ENCODE results near the gene RNASE4. TPM values are rescaled to one million over a fixed set of nuclear protein-coding genes. Genes with fewer than 3 reads are reported as not detected.

RNASE4 gene
- polyA plus RNA-seq, 1 donor: 4.5 TPM

GRCh38 chr14:20746566-20746965, 62.2 kb downstream of the RNASE4 start:
- DNase-seq: no peak

GRCh38 chr14:20748439-20748838, 64.1 kb downstream of the RNASE4 start:
- DNase-seq: no peak

- DNase-seq: no peak
Observed at GRCh38 chr14:20750194-20750593, 65.8 kb downstream of the RNASE4 start.

Other genes starting within 250 kb of the RNASE4 start
- 0.97 TPM for gene KLHL33, start 248.4 kb upstream of the RNASE4 start, polyA plus RNA-seq (ENCODE audit: insufficient read length)
- gene OSGEP, start 229.7 kb upstream of the RNASE4 start, polyA plus RNA-seq (ENCODE audit: insufficient read length): 41.9 TPM
- gene APEX1, start 229.3 kb upstream of the RNASE4 start, polyA plus RNA-seq (ENCODE audit: insufficient read length): 163 TPM
- 18.6 TPM for gene PIP4P1, start 223.1 kb upstream of the RNASE4 start, polyA plus RNA-seq (ENCODE audit: insufficient read length)
- gene PNP, start 215.2 kb upstream of the RNASE4 start, polyA plus RNA-seq (ENCODE audit: insufficient read length): 7.3 TPM
- not detected for gene RNASE10, start 179.0 kb upstream of the RNASE4 start, polyA plus RNA-seq (ENCODE audit: insufficient read length)
- gene RNASE9, start 123.5 kb upstream of the RNASE4 start, polyA plus RNA-seq (ENCODE audit: insufficient read length): not detected
- gene RNASE11, start 96.6 kb upstream of the RNASE4 start, polyA plus RNA-seq (ENCODE audit: insufficient read length): not detected
- gene RNASE12, start 93.2 kb upstream of the RNASE4 start, polyA plus RNA-seq (ENCODE audit: insufficient read length): not detected
- not detected for gene OR6S1, start 42.9 kb upstream of the RNASE4 start, polyA plus RNA-seq (ENCODE audit: insufficient read length)
- 2.5 TPM for gene ANG, start 4.2 kb downstream of the RNASE4 start, polyA plus RNA-seq (ENCODE audit: insufficient read length)
- not detected for gene EDDM3A, start 61.3 kb downstream of the RNASE4 start, polyA plus RNA-seq (ENCODE audit: insufficient read length)
- gene EDDM3B, start 83.8 kb downstream of the RNASE4 start, polyA plus RNA-seq (ENCODE audit: insufficient read length): not detected
- gene RNASE6, start 96.7 kb downstream of the RNASE4 start, polyA plus RNA-seq (ENCODE audit: insufficient read length): 8.2 TPM
- gene RNASE1, start 118.3 kb downstream of the RNASE4 start, polyA plus RNA-seq (ENCODE audit: insufficient read length): 192 TPM
- 0.27 TPM for gene RNASE3, start 206.8 kb downstream of the RNASE4 start, polyA plus RNA-seq (ENCODE audit: insufficient read length)

Data from hindlimb muscle (tissue), 1 donor.